GM19372 (cell line): ENCODE data around the gene GPR153.

ENCODE experiments used
- ATAC-seq: cut with Tn5 transposase; IDR thresholded peaks from one replicate; pipeline ENCODE4 v1.9.1; 2021; ENCODE audit warnings: mild to moderate bottlenecking, low read depth, moderate library complexity; ENCODE audit not compliant: unreplicated experiment

Gene GPR153

GRCh38 chr1:6207075-6207885, 53.6 kb downstream of the GPR153 start:
- no peak for ATAC-seq

DNA sequence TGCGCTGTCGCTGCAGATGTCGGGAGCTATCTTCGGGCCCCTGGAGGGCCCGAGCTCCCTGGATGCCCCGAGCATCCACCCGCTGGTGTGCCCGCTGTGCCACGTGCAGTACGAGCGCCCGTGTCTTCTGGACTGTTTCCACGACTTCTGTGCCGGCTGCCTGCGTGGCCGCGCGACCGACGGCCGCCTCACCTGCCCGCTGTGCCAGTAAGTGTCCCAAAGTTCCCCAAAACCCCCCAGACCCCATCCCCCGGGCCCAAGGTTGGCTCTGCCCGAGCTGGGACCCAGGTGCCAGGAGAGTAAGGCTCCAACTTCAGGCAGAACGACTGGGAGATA, 54.4 kb downstream of the GPR153 start:
- no peak for ATAC-seq

DNA sequence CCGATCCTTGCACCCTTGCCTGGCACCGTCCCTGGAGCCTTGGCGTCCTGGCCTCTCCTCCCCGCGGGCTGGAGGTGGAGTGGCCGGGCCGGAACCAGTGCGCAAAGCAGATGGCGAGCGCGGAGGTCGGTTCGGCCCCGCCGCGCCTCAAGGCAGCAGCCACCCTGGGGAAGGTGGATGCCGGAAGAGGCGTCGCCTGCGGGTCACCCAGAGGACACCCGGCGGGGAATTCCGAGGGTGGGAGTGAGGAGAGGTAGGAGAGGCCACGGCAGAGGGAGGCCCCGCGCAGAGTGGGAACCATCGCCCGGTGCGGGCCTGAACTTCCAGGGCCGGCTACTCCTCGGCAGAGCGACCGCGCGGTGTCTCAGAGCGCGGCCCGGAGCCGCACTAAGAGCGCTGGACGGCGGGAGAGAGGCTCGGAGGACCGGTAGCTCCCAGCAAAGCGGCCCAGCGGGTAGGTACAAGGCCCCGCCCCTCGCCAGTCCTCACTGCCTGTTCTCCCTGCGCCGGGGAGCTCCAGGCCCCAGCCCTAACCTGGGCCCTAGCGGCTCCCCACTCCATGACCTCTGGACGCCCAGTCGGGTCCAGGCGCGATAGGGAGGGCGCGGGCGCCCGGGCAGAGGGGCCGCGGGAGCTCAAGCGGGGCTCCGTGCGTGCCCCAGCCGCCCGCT, 54.9 kb downstream of the GPR153 start, which contains the start of gene RNF207:
TSS of gene RNF207 (plus strand) at position 271 of the 671 bp plus-strand sequence. CDS start 417 bp downstream, outside the sequence.
- ATAC-seq: peak; percentile 44

DNA sequence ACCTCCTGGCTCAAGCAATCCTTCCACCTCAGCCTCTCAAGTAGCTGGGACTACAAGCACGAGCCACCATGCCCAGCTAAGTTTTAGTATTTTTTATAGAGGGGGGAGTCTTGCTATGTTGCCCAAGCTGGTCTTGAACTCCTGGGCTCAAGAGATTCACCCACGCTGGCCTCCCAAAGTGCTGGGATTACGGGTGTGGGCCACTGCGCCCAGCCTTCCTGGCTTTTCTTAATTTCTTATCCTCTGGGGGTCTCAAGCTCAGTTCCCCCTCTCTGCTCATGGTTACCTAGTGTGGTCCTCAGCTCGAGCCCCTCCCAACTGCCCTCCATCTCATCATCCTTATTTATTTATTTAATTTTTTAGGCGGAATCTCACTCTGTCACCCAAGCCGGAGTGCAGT, 58.6 kb downstream of the GPR153 start:
- ATAC-seq: no peak

DNA sequence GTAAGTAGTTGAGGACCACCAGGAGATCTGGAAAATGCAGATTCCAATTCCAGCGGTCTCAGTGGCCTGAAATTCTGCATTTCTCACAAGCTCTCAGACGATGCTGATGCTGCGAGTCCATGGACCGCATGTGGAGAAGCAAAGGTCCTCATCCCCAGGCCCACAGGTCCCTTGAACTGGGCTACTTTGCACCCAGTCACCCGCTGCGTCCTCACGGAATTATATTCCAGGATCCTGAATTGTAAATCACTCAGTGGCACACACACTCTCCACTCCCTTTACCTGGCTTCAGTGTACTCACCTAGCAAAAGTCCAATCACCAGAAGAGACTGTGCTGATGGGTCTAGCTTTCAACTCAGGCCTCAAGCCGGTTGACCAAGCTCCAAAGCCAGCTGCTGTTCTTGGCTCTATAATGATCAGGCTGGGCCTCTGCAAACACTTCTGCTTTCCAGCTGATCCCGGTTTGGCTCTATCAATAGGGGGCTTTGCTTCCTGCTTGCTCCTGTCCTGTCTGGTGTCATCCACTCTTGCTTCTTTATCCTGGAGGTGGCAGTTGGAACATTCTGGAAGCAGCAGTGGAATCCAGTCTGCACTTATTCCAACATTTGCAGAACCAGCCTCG, 60.6 kb downstream of the GPR153 start:
- ATAC-seq: no peak

DNA sequence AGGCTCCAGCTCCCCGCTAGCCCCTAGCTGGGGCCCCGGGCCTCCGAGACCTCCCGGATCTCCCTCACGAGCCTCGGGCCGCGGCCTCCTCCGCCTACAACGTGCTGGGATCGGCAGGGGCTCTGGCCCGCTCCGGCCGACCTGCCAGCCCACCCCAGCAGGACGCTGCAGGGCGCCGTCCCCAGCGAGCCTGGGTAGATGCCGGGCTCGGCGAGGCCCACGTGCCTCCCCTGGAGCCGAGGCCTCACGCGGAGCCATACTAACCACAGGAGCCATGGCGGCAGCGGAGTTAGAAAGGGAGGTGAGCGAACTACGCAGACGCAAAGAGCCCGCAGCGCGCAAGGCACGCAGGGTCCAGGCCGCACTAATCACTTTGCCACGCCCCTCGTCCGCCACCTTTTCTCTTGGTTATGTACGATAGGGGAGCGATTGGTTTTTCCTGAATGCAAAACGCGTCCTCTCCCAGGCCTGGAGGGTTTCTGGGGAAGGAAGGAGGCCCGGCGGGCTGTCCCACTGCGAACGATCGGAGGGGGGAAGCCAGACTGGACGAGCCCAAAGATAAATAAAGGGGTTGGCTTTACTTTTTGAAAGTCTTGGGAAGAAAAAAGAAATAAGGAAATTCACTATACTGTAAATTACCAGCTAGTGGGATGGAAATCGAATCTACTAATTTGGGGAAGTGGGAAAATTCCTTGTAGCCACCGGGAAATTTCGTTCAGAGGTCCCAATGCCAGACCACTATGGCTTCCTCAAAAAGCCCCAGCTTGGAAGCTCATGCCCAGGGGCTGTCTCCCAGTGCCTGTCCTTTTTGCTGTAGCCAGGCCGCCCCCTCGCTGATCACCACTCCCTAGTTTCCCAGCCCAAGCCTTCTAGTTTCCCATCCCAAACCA, 61.4 kb downstream of the GPR153 start, which contains the start of gene RPL22:
TSS of gene RPL22 (minus strand) at position 298 of the 890 bp plus-strand sequence. CDS start at position 276, 22 bp downstream.
- ATAC-seq: peak; percentile 97

DNA sequence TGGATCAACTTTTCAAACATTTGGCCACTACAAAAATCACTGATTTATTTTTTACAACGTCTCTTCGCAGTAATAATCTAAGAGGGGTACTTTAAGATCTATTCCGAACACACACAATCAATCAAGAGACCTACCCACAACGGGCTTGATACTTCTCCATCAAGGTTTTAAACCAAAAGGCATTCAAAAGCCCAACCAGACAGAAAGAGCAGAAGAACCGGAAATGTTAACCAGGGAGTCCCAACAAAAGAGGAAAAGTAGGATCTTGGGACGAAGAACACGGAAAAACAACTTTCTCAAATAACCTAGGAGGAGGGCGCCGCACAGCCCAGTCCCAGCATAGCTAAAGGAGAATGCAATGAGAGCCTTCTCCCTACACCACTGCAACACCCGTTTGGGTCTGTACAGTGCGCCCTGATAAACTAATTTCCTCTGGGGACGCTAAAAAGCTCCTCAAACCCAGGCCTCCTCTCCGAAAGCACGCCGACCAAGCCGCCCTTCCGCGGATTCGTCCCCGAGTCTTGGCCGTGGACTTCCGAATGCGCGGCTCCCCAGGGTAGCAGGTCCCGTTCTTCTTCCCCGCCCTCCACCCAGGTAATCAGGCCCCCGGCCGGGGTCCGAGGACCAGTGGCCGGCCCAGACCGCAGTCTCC, 62.1 kb downstream of the GPR153 start:
- ATAC-seq: peak; percentile 12

- ATAC-seq: no peak
Measured at GRCh38 chr1:6197746-6198427, 63.0 kb downstream of the GPR153 start.
